A673 (cell line): ENCODE results near the gene SDK1. TPM values are rescaled to one million over a fixed set of nuclear protein-coding genes. Genes with fewer than 3 reads are reported as not detected.

Experiments
- BruUV-seq: library from RNA; stranded (reverse); fragments of 400-500 nt; replicated peaks from 2 replicates; lab custom pipeline; 2021; lab: Mats Ljungman, UMichigan
- CTCF ChIA-PET: fragments of 300-600 bp; sonication (Branson Sonifier 250); formaldehyde crosslinking; loops from one replicate; lab custom pipeline; 2022; ENCODE audit warnings: antibody characterized with exemption; lab: Charles Lee
- POLR2A ChIA-PET: fragments of 300-600 bp; sonication (Branson Sonifier 250); formaldehyde crosslinking; loops from one replicate; lab custom pipeline; 2022; ENCODE audit warnings: antibody characterized with exemption; ENCODE audit not compliant: low non-redundant PET; lab: Charles Lee
- DNase-seq: peaks from one replicate; pipeline ENCODE4 v3.0.0-alpha.2; 2015; ENCODE audit warnings: low spot score
- H3K27ac ChIP-seq: fragments of 200-600 bp; sonication (generic); 2 replicates; pipeline ENCODE4 v1.5.1; 2016; ENCODE audit warnings: mixed run types, low read depth, mild to moderate bottlenecking, mixed read lengths, antibody characterized with exemption, low read length; ENCODE audit not compliant: poor library complexity, severe bottlenecking
- H3K27me3 ChIP-seq: fragments of 200-600 bp; sonication (generic); replicated peaks from 2 replicates; pipeline ENCODE4 v1.6.1; 2017; ENCODE audit warnings: mixed run types, low read depth, mild to moderate bottlenecking, mixed read lengths, antibody characterized with exemption, low read length; ENCODE audit not compliant: insufficient read depth, poor library complexity
- H3K36me3 ChIP-seq: fragments of 200-600 bp; sonication (generic); 2 replicates; pipeline ENCODE4 v1.6.1; 2016; ENCODE audit warnings: mixed run types, mild to moderate bottlenecking, mixed read lengths, antibody characterized with exemption, low read length; ENCODE audit not compliant: insufficient read depth, poor library complexity, severe bottlenecking
- H3K4me1 ChIP-seq: fragments of 200-600 bp; sonication (generic); 2 replicates; pipeline ENCODE4 v1.6.1; 2017; ENCODE audit warnings: mixed run types, mild to moderate bottlenecking, mixed read lengths, antibody characterized with exemption, low read length; ENCODE audit not compliant: insufficient read depth, poor library complexity, severe bottlenecking
- H3K4me3 ChIP-seq: fragments of 200-600 bp; sonication (generic); 2 replicates; pipeline ENCODE4 v1.5.1; 2016; ENCODE audit warnings: low read depth, mixed run types, mild to moderate bottlenecking, mixed read lengths, low read length; ENCODE audit not compliant: poor library complexity, severe bottlenecking
- H3K9me3 ChIP-seq: fragments of 200-600 bp; sonication (generic); 2 replicates; pipeline ENCODE4 v1.6.1; 2016; ENCODE audit warnings: mixed run types, low read depth, mild to moderate bottlenecking, mixed read lengths, antibody characterized with exemption, low read length; ENCODE audit not compliant: poor library complexity, severe bottlenecking
- EZH2 ChIP-seq: fragments of 200-600 bp; sonication (generic); IDR thresholded peaks from 2 replicates; pipeline ENCODE4 v1.6.1; 2017; ENCODE audit warnings: borderline replicate concordance, low read depth, mild to moderate bottlenecking, mixed read lengths, antibody characterized with exemption, low read length; ENCODE audit not compliant: poor library complexity, severe bottlenecking
- intact Hi-C: fragments of 100-400 bp; cut with micrococcal nuclease; formaldehyde crosslinking; loops from one replicate; pipeline ENCODE4 v1.10.0; 2022; ENCODE audit not compliant: unreplicated experiment
- total RNA-seq: library from RNA; stranded (reverse); gene quantifications from 2 replicates; pipeline ENCODE4 v1.2.3, GENCODE V29; 2021
- TF ChIP-seq, protein P1 (sequence below): fragments of 300-800, 200-600 bp; sonication (generic); conservative IDR thresholded peaks from 2 replicates; pipeline ENCODE4 v1.5.1; 2017; ENCODE audit warnings: low read depth, mild to moderate bottlenecking, antibody characterized with exemption, low read length, moderate library complexity, mixed read lengths

Gene SDK1
- total RNA-seq, 1 experiment from 2014 or later: 14.7 TPM

GRCh38 chr7:3887096-3887690 lies 586.1 kb downstream of the SDK1 start:
- no peak overlapping the region for H3K27ac ChIP-seq
- TF ChIP-seq, protein P1, sequence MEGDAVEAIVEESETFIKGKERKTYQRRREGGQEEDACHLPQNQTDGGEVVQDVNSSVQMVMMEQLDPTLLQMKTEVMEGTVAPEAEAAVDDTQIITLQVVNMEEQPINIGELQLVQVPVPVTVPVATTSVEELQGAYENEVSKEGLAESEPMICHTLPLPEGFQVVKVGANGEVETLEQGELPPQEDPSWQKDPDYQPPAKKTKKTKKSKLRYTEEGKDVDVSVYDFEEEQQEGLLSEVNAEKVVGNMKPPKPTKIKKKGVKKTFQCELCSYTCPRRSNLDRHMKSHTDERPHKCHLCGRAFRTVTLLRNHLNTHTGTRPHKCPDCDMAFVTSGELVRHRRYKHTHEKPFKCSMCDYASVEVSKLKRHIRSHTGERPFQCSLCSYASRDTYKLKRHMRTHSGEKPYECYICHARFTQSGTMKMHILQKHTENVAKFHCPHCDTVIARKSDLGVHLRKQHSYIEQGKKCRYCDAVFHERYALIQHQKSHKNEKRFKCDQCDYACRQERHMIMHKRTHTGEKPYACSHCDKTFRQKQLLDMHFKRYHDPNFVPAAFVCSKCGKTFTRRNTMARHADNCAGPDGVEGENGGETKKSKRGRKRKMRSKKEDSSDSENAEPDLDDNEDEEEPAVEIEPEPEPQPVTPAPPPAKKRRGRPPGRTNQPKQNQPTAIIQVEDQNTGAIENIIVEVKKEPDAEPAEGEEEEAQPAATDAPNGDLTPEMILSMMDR: no peak
- no peak for TF ChIP-seq EZH2
- H3K4me1 ChIP-seq: no peaks in the 10 kb centered on the region
- BruUV-seq: no TSS peak
- intact Hi-C loops: no loop called here
- H3K36me3 ChIP-seq: no peaks in the 10 kb centered on the region
- DNase-seq: no peak
- H3K4me3 ChIP-seq: no peak overlapping the region
- ChIA-PET CTCF (no interaction called here), POLR2A (no interaction called here)
- H3K9me3 ChIP-seq: no peaks in the 10 kb centered on the region
- no peaks in the 10 kb centered on the region for H3K27me3 ChIP-seq

DNA sequence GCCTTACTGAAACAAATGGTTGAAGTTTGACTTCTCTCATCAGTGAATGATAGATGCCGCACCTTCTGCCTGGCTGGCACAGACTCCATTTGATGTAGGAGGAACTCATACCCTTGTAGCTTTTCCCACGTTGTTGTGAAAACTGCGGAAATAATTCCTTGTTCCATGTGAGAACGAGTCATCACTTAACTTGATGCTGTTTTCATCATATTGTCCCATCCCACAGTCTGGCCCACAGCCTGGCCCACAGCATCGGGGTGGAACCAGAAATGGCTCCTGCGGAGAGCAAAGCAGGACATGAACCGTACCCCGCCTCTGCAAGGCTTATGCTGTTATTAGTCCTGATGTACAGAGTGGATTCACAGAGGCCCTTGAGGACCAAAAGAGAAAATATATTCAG lies 587.0 kb downstream of the SDK1 start:
- ChIA-PET POLR2A (no interaction called here), CTCF (no interaction called here)
- H3K9me3 ChIP-seq: no peaks in the 10 kb centered on the region
- BruUV-seq: no TSS peak
- H3K27me3 ChIP-seq: no peaks in the 10 kb centered on the region
- no peak overlapping the region for H3K4me3 ChIP-seq
- H3K27ac ChIP-seq: no peak overlapping the region
- TF ChIP-seq EZH2: no peak
- TF ChIP-seq, protein P1: no peak
- DNase-seq: no peak
- intact Hi-C loops: no loop called here
- H3K4me1 ChIP-seq: no peaks in the 10 kb centered on the region
- no peaks in the 10 kb centered on the region for H3K36me3 ChIP-seq

DNA sequence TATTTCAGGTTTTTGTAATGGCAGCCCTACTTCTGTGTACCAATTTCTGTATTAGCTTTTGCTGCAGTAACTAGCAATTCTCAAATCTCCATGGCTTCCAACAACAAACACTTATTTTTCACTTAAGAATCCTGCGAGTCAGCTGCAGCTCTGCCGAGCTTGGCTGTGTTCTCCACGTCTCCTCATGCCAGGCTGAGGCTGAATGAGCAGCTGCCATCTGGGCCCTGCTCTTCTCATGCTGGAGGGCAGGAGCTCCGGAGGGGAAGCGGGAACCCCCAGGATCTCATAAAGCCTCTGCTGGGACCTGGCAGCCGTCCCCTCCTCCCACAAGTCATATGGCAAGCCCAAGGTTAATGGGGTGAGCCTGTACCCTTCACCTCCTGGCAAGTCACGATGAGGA lies 591.1 kb downstream of the SDK1 start:
- CTCF ChIA-PET: no interaction called here
- POLR2A ChIA-PET: no interaction called here

More for the DNA sequence above, 591.1 kb downstream of the SDK1 start:
- H3K36me3 ChIP-seq: no peaks in the 10 kb centered on the region
- BruUV-seq: no TSS peak
- TF ChIP-seq EZH2: no peak
- TF ChIP-seq, protein P1: no peak
- no peak overlapping the region for H3K4me3 ChIP-seq
- H3K27me3 ChIP-seq: no peaks in the 10 kb centered on the region
- H3K27ac ChIP-seq: no peak overlapping the region
- no peaks in the 10 kb centered on the region for H3K4me1 ChIP-seq
- intact Hi-C loops: no loop called here
- no peaks in the 10 kb centered on the region for H3K9me3 ChIP-seq
- DNase-seq: no peak
